IMR-90 (cell line): ENCODE results near the gene CERS6. TPM values are rescaled to one million over a fixed set of nuclear protein-coding genes. Genes with fewer than 3 reads are reported as not detected.

Experiments
- ATAC-seq: fragments of 200-7000 bp; cut with Tn5 transposase; 2 replicates; pipeline ENCODE4 v1.9.1; 2020; ENCODE audit warnings: low read depth, mild to moderate bottlenecking, moderate library complexity
- BruUV-seq: library from RNA; stranded (reverse); fragments of 400-500 nt; replicated peaks from 2 replicates; lab custom pipeline; 2021; lab: Mats Ljungman, UMichigan
- CTCF ChIA-PET: fragments of 300-600 bp; formaldehyde crosslinking; extraction: SDS; loops from one replicate; lab custom pipeline; 2021; ENCODE audit warnings: antibody characterized with exemption; lab: Yijun Ruan, JAX
- POLR2A ChIA-PET: fragments of 300-600 bp; sonication (Branson Sonifier 250); formaldehyde crosslinking; loops from one replicate; lab custom pipeline; 2022; ENCODE audit warnings: antibody characterized with exemption; ENCODE audit not compliant: unreplicated experiment; lab: Charles Lee
- DNase-seq: peaks from one replicate; pipeline ENCODE4 v3.0.0; 2013
- H2AFZ ChIP-seq: replicated peaks from 2 replicates; pipeline ENCODE3; 2013; ENCODE audit warnings: low read length, mild to moderate bottlenecking; ENCODE audit not compliant: poor library complexity
- H2AK5ac ChIP-seq: 2 replicates; pipeline ENCODE4 v1.6.1; 2013; ENCODE audit warnings: low read depth, low read length, inconsistent platforms
- H2AK9ac ChIP-seq: replicated peaks from 2 replicates; pipeline ENCODE3; 2013; ENCODE audit warnings: mild to moderate bottlenecking, low read depth, low read length, moderate library complexity; ENCODE audit not compliant: poor library complexity
- H2BK120ac ChIP-seq: 2 replicates; pipeline ENCODE4 v1.6.1; 2013; ENCODE audit warnings: low read depth, low read length, inconsistent platforms
- H2BK15ac ChIP-seq: 3 replicates; pipeline ENCODE4 v1.6.1; 2013; ENCODE audit warnings: low read depth, low read length, inconsistent platforms
- H2BK20ac ChIP-seq: 2 replicates; pipeline ENCODE4 v1.6.1; 2013; ENCODE audit warnings: low read depth, mild to moderate bottlenecking, inconsistent platforms, low read length, moderate library complexity
- H2BK5ac ChIP-seq: 2 replicates; pipeline ENCODE4 v1.6.1; 2013; ENCODE audit warnings: mild to moderate bottlenecking, low read depth, low read length, inconsistent platforms; ENCODE audit not compliant: poor library complexity, severe bottlenecking
- H3K14ac ChIP-seq: replicated peaks from 2 replicates; pipeline ENCODE4 v1.6.1; 2013; ENCODE audit warnings: low read depth, low read length, inconsistent platforms
- H3K18ac ChIP-seq: 2 replicates; pipeline ENCODE4 v1.6.1; 2013; ENCODE audit warnings: low read depth, low read length, control low read depth
- H3K23ac ChIP-seq: 2 replicates; pipeline ENCODE4 v1.6.1; 2013; ENCODE audit warnings: low read depth, low read length, inconsistent platforms
- H3K27ac ChIP-seq: 2 replicates; pipeline ENCODE4 v1.5.1; 2013; ENCODE audit warnings: mild to moderate bottlenecking, control low read depth, low read length; ENCODE audit not compliant: insufficient read depth
- H3K27me3 ChIP-seq: 2 replicates; pipeline ENCODE4 v1.6.1; 2013; ENCODE audit warnings: low read length; ENCODE audit not compliant: control insufficient read depth, insufficient read depth
- H3K36me3 ChIP-seq: 2 replicates; pipeline ENCODE4 v1.6.1; 2013; ENCODE audit warnings: low read length, mixed read lengths; ENCODE audit not compliant: control insufficient read depth, insufficient read depth
- H3K4ac ChIP-seq: 2 replicates; pipeline ENCODE4 v1.6.1; 2013; ENCODE audit warnings: low read depth, low read length, inconsistent platforms
- H3K4me1 ChIP-seq: 2 replicates; pipeline ENCODE4 v1.6.1; 2013; ENCODE audit warnings: low read length, mixed read lengths; ENCODE audit not compliant: control insufficient read depth, insufficient read depth
- H3K4me2 ChIP-seq: 2 replicates; pipeline ENCODE4 v1.6.1; 2013; ENCODE audit warnings: low read depth, mild to moderate bottlenecking, control low read depth, low read length, moderate library complexity
- H3K4me3 ChIP-seq: 2 replicates; pipeline ENCODE4 v1.5.1; 2013; ENCODE audit warnings: low read depth, mild to moderate bottlenecking, control low read depth, low read length, moderate library complexity; ENCODE audit not compliant: insufficient read depth
- H3K56ac ChIP-seq: 2 replicates; pipeline ENCODE4 v1.6.1; 2013; ENCODE audit warnings: low read length, inconsistent platforms; ENCODE audit not compliant: insufficient read depth; ENCODE audit errors: extremely low read depth
- H3K79me1 ChIP-seq, 2 experiments: 2 replicates each; pipeline ENCODE4 v1.6.1; 2013; ENCODE audit warnings: low read length in 2 of 2, inconsistent platforms in 1 of 2, low read depth in 1 of 2
- H3K9ac ChIP-seq: 2 replicates; pipeline ENCODE4 v1.6.1; 2013; ENCODE audit warnings: low read depth, low read length, control low read depth
- H3K9me1 ChIP-seq: 2 replicates; pipeline ENCODE4 v1.6.1; 2013; ENCODE audit warnings: low read length, inconsistent platforms; ENCODE audit not compliant: insufficient read depth
- H3K9me3 ChIP-seq: 2 replicates; pipeline ENCODE4 v1.6.1; 2013; ENCODE audit warnings: low read length; ENCODE audit not compliant: control insufficient read depth, insufficient read depth
- H4K20me1 ChIP-seq: 2 replicates; pipeline ENCODE4 v1.6.1; 2013; ENCODE audit warnings: low read length, inconsistent platforms; ENCODE audit not compliant: insufficient read depth
- H4K5ac ChIP-seq: 2 replicates; pipeline ENCODE4 v1.6.1; 2013; ENCODE audit warnings: mild to moderate bottlenecking, low read depth, low read length, control low read depth
- H4K8ac ChIP-seq, 2 experiments: 2 replicates each; pipeline ENCODE4 v1.6.1; 2013; ENCODE audit warnings: low read depth in 2 of 2, low read length in 2 of 2, control low read depth in 1 of 2, inconsistent platforms in 1 of 2
- H4K91ac ChIP-seq: 2 replicates; pipeline ENCODE4 v1.6.1; 2013; ENCODE audit warnings: low read depth, low read length, inconsistent platforms; ENCODE audit not compliant: insufficient read depth
- CEBPB ChIP-seq: IDR thresholded peaks from 2 replicates; pipeline ENCODE4 v1.6.1; 2012; ENCODE audit warnings: low read depth, low read length, improper control_type of control experiment
- CHD1 ChIP-seq: IDR thresholded peaks from 2 replicates; pipeline ENCODE4 v1.6.1; 2012; ENCODE audit warnings: low read depth, low read length, improper control_type of control experiment
- FOS ChIP-seq: fragments of 150-350 bp; IDR thresholded peaks from 2 replicates; pipeline ENCODE4 v1.6.1; 2016; ENCODE audit warnings: low read depth, low read length
- MAFK ChIP-seq: IDR thresholded peaks from 2 replicates; pipeline ENCODE4 v1.6.1; 2012; ENCODE audit warnings: low read depth, low read length, improper control_type of control experiment
- MAZ ChIP-seq: IDR thresholded peaks from 2 replicates; pipeline ENCODE4 v1.6.1; 2012; ENCODE audit warnings: low read depth, mild to moderate bottlenecking, low read length, improper control_type of control experiment, moderate library complexity, borderline replicate concordance
- MXI1 ChIP-seq: IDR thresholded peaks from 2 replicates; pipeline ENCODE4 v1.6.1; 2012; ENCODE audit warnings: low read depth, mild to moderate bottlenecking, low read length, moderate library complexity, borderline replicate concordance
- NFE2L2 ChIP-seq: fragments of 150-350 bp; IDR thresholded peaks from 2 replicates; pipeline ENCODE4 v1.6.1; 2016; ENCODE audit warnings: low read depth, mild to moderate bottlenecking, low read length
- POLR2A ChIP-seq: IDR thresholded peaks from 2 replicates; pipeline ENCODE4 v1.6.1; 2012; ENCODE audit warnings: mild to moderate bottlenecking, low read depth, low read length
- RAD21 ChIP-seq: IDR thresholded peaks from 2 replicates; pipeline ENCODE4 v1.6.1; 2012; ENCODE audit warnings: low read length, improper control_type of control experiment
- SMC3 ChIP-seq: fragments of 150-350 bp; IDR thresholded peaks from 2 replicates; pipeline ENCODE4 v1.6.1; 2016; ENCODE audit warnings: low read depth, mild to moderate bottlenecking, antibody characterized with exemption, low read length, moderate library complexity
- WGBS, 2 experiments: methylation state at CpG; one replicate each; pipeline versions ENCODE4 v1.1.5 to v1.1.7; 2013; ENCODE audit warnings: missing lambda C conversion rate in 2 of 2; ENCODE audit not compliant: insufficient read length in 1 of 2; ENCODE audit errors: extremely low coverage in 2 of 2; 5-methylcytosine and 5-hydroxymethylcytosine counted together
- dilution Hi-C: fragments of 300-500 bp; cut with HindIII; formaldehyde crosslinking; loops from one replicate; pipeline ENCODE4 v1.14.3; 2018; ENCODE audit warnings: low sequenced_read_pairs; ENCODE audit not compliant: unreplicated experiment
- in situ Hi-C: fragments of 300-500 bp; cut with MboI; formaldehyde crosslinking; loops from 3 replicates; pipeline ENCODE4 v1.14.3; 2019; ENCODE audit warnings: low sequenced_read_pairs, inconsistent platforms, mixed read lengths
- intact Hi-C: fragments of 100-400 bp; cut with micrococcal nuclease; formaldehyde crosslinking; loops from 2 replicates; pipeline ENCODE4 v1.10.0; 2022
- polyA plus RNA-seq, 3 experiments: library from polyadenylated mRNA; depleted of rRNA; stranded (reverse); fragments of >200 nt; gene quantifications; 2 replicates each; pipeline ENCODE4 v1.2.3, GENCODE V29; 2012; ENCODE audit warnings: low replicate concordance in 1 of 3
- total RNA-seq: library from RNA; depleted of rRNA; stranded (reverse); fragments of >200 nt; gene quantifications from 2 replicates; pipeline ENCODE4 v1.2.3, GENCODE V29; 2012

Gene CERS6
- total and polyA plus RNA-seq, 2 of the 4 experiments (the other 2 are of a cell fraction) = 2.1 to 5.7 TPM

DNA sequence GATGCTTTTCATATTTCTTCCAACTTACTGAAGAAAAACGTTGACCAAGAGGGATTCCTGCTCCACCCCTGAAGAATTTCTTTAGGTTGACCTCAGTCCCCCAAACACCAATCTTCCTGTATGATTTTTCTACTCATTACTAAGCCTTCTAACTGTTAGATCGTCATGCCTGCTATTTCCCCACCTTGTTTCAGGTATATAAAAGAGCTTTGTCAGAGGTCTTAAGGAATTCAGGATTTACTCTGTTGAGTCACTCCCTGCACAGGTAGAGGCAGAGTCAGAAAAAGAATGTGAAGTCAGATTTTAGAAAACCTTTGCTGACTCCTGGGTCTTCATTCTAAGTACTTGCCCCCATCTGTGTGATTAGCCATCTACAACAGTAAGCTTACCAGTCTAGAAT, 262.6 kb downstream of the CERS6 start:
- Histone ChIP-seq H2BK5ac (no peak overlapping the region), H2AK9ac (no peak overlapping the region), H3K4me1 (no peaks in the 10 kb centered on the region), H3K9me3 (no peaks in the 10 kb centered on the region), H2BK120ac (no peak overlapping the region), H3K36me3 (no peaks in the 10 kb centered on the region), H4K91ac (no peak overlapping the region), H3K4ac (no peak overlapping the region), H2AFZ (no peak overlapping the region), H3K4me3 (no peak overlapping the region), H2BK15ac (no peak overlapping the region), H3K4me2 (no peak overlapping the region), H3K9me1 (no peaks in the 10 kb centered on the region; the same call in 1 of the 2 replicates), H3K79me1 (no peaks in the 10 kb centered on the region), H4K20me1 (no peaks in the 10 kb centered on the region), H3K56ac (no peak overlapping the region), H3K27ac (no peak overlapping the region), H3K18ac (no peak overlapping the region), H3K27me3 (no peaks in the 10 kb centered on the region), H3K23ac (no peak overlapping the region), H4K8ac (no peak overlapping the region), H2BK20ac (no peak overlapping the region), H3K9ac (no peak overlapping the region), H3K14ac (no peak overlapping the region), H4K5ac (no peak overlapping the region), H2AK5ac (no peak overlapping the region)
- BruUV-seq = no TSS peak
- dilution Hi-C loops = no loop called here
- intact Hi-C loops = no loop called here
- no peak for ATAC-seq
- ChIA-PET CTCF (no interaction called here), POLR2A (interaction anchor here (0.6 kb wide), 1 partner anchor 13 kb away, joined by 4 read pairs; no protein-coding TSS in a partner anchor)
- DNase-seq = no peak
- in situ Hi-C loops = no loop called here
- TF ChIP-seq MXI1 = no peak
- no peak for TF ChIP-seq CEBPB
- no peak for TF ChIP-seq RAD21
- no peak for TF ChIP-seq POLR2A
- no peak for TF ChIP-seq FOS
- no peak for TF ChIP-seq NFE2L2
- no peak for TF ChIP-seq MAFK
- TF ChIP-seq SMC3 = no peak
- no peak for TF ChIP-seq MAZ
- TF ChIP-seq CHD1 = no peak
- no CpG with 5 or more reads among the region's 2 CpGs for WGBS, 2 experiments
